Choroid plexus epithelial cell (primary cell): ENCODE measurements around the gene TAS2R3.

Experiments
- DNase-seq: peaks from one replicate; pipeline ENCODE4 v3.0.0-alpha.2; 2010; ENCODE audit warnings: low read depth
- H3K4me3 ChIP-seq: 2 replicates; pipeline ENCODE4 v1.5.1; 2011; ENCODE audit warnings: low read depth, mild to moderate bottlenecking, control low read depth, low read length, moderate library complexity
- TF ChIP-seq, protein P1 (sequence below): conservative IDR thresholded peaks from 2 replicates; pipeline ENCODE4 v1.5.1; 2011; ENCODE audit warnings: low read depth, mild to moderate bottlenecking, control low read depth, inconsistent platforms, low read length, moderate library complexity

Gene TAS2R3, protein sequence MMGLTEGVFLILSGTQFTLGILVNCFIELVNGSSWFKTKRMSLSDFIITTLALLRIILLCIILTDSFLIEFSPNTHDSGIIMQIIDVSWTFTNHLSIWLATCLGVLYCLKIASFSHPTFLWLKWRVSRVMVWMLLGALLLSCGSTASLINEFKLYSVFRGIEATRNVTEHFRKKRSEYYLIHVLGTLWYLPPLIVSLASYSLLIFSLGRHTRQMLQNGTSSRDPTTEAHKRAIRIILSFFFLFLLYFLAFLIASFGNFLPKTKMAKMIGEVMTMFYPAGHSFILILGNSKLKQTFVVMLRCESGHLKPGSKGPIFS

GRCh38 chr7:141763797-141764196 lies at the start of gene TAS2R3:
TSS of gene TAS2R3 (plus strand) at chr7:141764097. CDS start at chr7:141764159, 62 bp downstream.
- no peak within 1 kb of the TSS for H3K4me3 ChIP-seq
- no peak for DNase-seq
- TF ChIP-seq, protein P1, sequence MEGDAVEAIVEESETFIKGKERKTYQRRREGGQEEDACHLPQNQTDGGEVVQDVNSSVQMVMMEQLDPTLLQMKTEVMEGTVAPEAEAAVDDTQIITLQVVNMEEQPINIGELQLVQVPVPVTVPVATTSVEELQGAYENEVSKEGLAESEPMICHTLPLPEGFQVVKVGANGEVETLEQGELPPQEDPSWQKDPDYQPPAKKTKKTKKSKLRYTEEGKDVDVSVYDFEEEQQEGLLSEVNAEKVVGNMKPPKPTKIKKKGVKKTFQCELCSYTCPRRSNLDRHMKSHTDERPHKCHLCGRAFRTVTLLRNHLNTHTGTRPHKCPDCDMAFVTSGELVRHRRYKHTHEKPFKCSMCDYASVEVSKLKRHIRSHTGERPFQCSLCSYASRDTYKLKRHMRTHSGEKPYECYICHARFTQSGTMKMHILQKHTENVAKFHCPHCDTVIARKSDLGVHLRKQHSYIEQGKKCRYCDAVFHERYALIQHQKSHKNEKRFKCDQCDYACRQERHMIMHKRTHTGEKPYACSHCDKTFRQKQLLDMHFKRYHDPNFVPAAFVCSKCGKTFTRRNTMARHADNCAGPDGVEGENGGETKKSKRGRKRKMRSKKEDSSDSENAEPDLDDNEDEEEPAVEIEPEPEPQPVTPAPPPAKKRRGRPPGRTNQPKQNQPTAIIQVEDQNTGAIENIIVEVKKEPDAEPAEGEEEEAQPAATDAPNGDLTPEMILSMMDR = no peak

- TF ChIP-seq, protein P1 = no peak
- DNase-seq = no peak
- H3K4me3 ChIP-seq = no peak overlapping the region
Measured at GRCh38 chr7:141714571-141714970, 49.3 kb upstream of the TAS2R3 start.

- no peak for DNase-seq
- TF ChIP-seq, protein P1 = no peak
- H3K4me3 ChIP-seq = no peak overlapping the region
Measured at GRCh38 chr7:141715018-141715417, 48.9 kb upstream of the TAS2R3 start.

DNA sequence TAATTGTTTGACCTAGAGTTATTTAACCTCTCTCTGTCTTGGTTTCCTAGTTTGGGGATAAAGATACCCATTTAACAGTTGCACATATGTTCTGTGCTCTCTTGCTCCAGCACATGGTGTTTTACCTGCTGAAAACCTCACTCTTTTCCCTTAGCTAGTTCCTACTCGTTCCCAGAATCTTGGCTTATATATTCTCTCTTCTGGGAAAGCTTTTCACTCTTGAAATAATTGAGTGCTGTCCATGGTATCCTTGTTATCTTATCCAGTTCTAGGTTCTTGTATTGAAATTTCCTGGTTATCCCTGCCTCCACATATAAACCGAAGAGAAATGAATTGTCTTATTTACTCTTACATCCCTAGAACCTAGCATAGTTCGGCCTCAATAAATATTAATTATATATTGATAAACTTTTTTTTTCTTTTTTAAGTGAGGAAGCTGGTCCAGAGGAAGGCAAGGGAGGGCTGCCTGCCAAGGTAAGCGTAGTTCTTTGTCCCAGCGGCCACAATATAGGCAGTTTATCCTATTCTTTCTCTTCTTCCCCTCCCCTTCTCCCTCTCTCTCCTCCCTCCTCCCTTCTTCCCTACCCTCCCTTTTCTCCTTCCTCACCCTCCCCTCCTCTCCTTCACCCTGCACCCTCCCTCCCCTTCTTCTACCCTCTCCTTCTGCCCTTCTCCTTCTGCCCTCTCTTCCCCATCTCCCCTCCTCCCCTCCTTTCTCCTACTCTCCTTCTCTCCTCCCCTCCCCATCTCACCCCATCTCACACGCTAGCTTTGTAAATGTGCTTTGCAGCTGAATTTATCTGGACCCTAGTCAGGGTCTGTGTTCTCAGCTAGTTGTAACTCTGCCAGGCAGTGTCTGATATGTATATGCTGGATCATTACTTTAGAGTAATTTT lies 47.9 kb upstream of the TAS2R3 start:
- H3K4me3 ChIP-seq = no peak overlapping the region
- TF ChIP-seq, protein P1 = no peak
- peak; percentile 5 for DNase-seq

DNA sequence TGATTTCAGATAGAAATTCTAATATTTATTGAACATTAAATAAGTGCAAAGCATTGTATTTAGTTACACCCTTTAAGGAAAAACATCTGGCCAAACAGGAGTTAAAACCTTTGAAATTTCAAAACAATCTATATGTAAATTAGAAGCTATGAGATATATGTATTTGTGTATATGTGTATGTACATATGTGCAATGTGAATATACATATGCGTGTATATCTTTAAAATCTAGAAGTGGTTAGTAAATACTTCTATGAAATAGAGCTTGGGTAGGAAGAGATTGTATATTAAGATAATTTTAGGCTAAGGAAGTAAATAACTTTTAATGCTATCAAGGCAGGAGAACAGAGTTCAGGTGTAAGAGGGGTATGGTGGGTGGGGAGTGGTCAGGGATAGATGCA lies 46.4 kb upstream of the TAS2R3 start:
- TF ChIP-seq, protein P1 = no peak
- no peak overlapping the region for H3K4me3 ChIP-seq
- DNase-seq = no peak

DNA sequence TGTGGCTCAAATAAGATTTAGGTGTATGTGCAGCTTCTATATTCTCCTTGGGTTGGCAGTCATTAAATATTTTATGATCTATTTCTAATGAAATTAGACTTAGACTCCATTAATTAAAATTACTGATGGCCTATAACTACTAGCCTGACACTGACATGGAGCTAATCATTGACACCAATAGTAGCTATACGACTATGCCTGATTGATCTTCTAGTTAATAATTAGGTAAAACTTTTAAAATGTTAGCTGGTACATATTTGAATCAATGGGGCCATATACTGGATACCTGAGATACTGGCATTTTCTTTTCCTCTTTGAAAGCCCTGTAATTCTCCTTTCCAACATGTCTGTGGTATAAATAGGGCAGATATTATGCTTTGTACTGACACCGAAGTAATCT lies 41.4 kb upstream of the TAS2R3 start:
- DNase-seq = no peak
- no peak overlapping the region for H3K4me3 ChIP-seq
- TF ChIP-seq, protein P1 = no peak
